Central memory CD8-positive, alpha-beta T cell (primary cell): Measurements from ENCODE around the gene GABRG3.

ENCODE experiments used
- ATAC-seq: fragments of 150-1000 bp; cut with Tn5 transposase; replicated peaks from 2 replicates; pipeline ENCODE4 v1.10.0; 2022; ENCODE audit warnings: mild to moderate bottlenecking, moderate FRiP score, moderate number of reproducible peaks; ENCODE audit not compliant: poor library complexity, severe bottlenecking; ENCODE audit errors: extremely low read depth
- DNase-seq, 2 donors: peaks; one replicate each; pipeline ENCODE4 v3.0.0; 2021; ENCODE audit warnings: low spot score in 2 of 2
- H3K27ac Mint-ChIP-seq: one replicate; pipeline ENCODE4 v1.8.0; 2022; ENCODE audit warnings: low read depth, mild to moderate bottlenecking, moderate library complexity, mixed read lengths
- H3K27me3 Mint-ChIP-seq: one replicate; pipeline ENCODE4 v1.8.0; 2022; ENCODE audit warnings: mixed read lengths
- H3K36me3 Mint-ChIP-seq: one replicate; pipeline ENCODE4 v1.8.0; 2022; ENCODE audit warnings: mild to moderate bottlenecking, moderate library complexity, mixed read lengths; ENCODE audit not compliant: insufficient read depth
- H3K4me1 Mint-ChIP-seq: one replicate; pipeline ENCODE4 v1.8.0; 2022; ENCODE audit warnings: mixed read lengths
- H3K4me3 Mint-ChIP-seq: one replicate; pipeline ENCODE4 v1.8.0; 2022; ENCODE audit warnings: mild to moderate bottlenecking, moderate library complexity, mixed read lengths
- H3K9me3 Mint-ChIP-seq: one replicate; pipeline ENCODE4 v1.8.0; 2022; ENCODE audit warnings: mixed read lengths

Gene GABRG3

DNA sequence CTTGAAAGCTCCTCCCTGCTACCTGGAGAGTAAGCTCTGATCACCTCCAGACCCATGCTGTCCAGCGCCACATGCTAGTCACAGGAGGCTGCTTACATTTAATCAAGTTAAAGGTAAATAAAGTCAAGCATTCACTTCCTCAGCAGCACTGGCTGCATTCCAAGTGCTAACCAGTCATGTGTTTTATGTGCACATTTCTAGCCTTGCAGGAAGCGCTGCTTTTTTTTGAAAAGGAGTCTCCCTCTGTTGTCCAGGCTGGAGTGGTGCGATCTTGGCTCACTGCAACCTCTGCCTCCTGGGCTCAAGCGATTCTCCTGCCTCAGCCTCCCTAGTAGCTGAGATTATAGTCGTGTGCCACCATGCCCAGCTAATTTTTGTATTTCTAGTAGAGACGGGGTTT lies 279.2 kb downstream of the GABRG3 start:
- no peaks in the 10 kb centered on the region for H3K27me3 Mint-ChIP-seq
- no peak for DNase-seq
- H3K9me3 Mint-ChIP-seq: peaks cover 11% of the 10 kb centered on the region
- no peak overlapping the region for H3K4me3 Mint-ChIP-seq
- H3K4me1 Mint-ChIP-seq: no peaks in the 10 kb centered on the region
- ATAC-seq: no peak
- no peaks in the 10 kb centered on the region for H3K36me3 Mint-ChIP-seq
- no peak overlapping the region for H3K27ac Mint-ChIP-seq

DNA sequence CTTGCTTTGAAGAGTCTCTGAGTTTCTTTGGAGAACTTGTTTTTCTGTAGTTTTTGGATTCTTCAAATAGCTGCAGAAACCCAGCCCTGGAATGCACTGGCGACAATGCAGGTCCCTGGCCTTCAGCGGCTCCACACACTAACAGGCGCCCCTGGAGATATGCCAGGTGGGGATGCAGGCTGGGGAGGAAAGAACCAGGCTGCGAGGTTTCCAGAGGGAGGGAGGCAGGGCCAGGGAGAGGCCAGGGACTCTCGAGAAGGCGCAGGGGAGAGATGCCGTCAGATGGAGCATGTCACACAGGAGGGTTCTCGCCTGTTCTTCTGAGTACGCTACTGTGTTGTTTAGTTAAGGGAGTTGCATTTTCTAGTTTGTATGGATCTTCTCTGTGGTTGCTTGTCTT lies 283.1 kb downstream of the GABRG3 start:
- Mint-ChIP-seq H3K27me3 (no peaks in the 10 kb centered on the region), H3K27ac (no peak overlapping the region), H3K36me3 (no peaks in the 10 kb centered on the region), H3K4me3 (no peak overlapping the region), H3K4me1 (no peaks in the 10 kb centered on the region), H3K9me3 (peaks cover 14% of the 10 kb centered on the region)
- no peak for DNase-seq
- no peak for ATAC-seq

DNA sequence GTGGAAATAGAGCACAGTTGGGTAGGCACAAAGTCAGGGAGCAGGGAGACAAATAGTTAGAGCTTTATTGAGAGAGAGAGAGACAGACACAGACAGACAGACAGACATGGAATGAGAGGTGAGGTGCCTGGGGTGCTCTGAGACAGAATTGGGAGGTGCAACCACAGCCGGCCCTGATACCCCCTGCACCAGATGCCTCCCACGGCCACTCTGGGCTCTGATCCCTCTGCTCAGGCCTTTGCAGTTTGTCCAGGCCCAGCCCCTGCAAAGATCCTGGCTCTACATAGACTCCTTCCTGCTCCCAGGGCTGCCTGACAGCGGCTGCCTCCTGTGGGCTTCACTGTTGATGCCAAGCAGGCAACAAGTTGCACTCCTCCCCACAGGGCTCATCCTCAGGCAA lies 283.8 kb downstream of the GABRG3 start:
- Mint-ChIP-seq H3K27me3 (no peaks in the 10 kb centered on the region), H3K27ac (no peak overlapping the region), H3K36me3 (no peaks in the 10 kb centered on the region), H3K4me3 (no peak overlapping the region), H3K4me1 (no peaks in the 10 kb centered on the region), H3K9me3 (peaks cover 19% of the 10 kb centered on the region)
- DNase-seq: no peak
- ATAC-seq: no peak

DNA sequence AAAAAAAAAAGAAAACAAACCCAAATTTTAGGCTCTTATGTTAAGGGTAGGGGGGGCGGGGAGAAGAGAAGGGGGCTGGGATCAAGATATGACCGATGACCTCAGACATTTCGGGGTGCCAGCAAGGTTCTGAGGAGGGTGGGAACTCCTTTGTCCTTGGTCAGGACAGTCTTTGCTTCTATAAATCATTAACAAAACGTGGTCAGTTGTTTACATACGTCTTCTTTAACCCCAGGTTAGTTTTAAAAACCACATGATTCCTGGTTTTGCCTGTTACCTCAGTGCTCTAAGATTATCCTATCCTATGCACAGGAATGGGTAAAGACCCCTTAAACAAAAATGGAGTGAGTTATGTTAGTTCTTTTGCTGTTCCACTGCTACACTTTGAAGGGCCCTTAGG lies 285.5 kb downstream of the GABRG3 start:
- Mint-ChIP-seq H3K4me3 (no peak overlapping the region), H3K36me3 (no peaks in the 10 kb centered on the region), H3K4me1 (no peaks in the 10 kb centered on the region), H3K9me3 (peaks cover 28% of the 10 kb centered on the region), H3K27me3 (no peaks in the 10 kb centered on the region), H3K27ac (no peak overlapping the region)
- DNase-seq (no peak), ATAC-seq (no peak)

DNA sequence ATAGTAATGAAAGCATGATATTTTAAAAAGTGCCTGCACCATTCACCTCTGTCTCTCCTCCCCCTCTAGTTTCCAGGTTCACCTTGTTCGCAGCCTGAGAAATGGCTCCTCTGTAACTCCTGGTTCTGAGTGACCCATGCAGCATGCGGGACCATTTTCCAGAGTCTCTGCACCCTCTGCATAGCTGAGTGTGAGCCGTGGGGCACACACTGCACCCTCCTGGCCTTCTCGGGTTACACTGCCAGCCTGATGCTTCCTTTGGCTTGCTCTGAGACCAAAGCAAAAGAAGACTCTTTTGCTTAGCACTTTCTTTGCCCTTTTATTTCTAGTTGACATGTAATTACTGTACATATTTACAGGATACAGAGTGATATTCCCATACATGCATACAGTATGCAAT lies 287.3 kb downstream of the GABRG3 start:
- Mint-ChIP-seq H3K4me3 (no peak overlapping the region), H3K4me1 (no peaks in the 10 kb centered on the region), H3K9me3 (peaks cover 34% of the 10 kb centered on the region), H3K27me3 (no peaks in the 10 kb centered on the region), H3K36me3 (no peaks in the 10 kb centered on the region), H3K27ac (no peak overlapping the region)
- ATAC-seq (no peak), DNase-seq (no peak)

DNA sequence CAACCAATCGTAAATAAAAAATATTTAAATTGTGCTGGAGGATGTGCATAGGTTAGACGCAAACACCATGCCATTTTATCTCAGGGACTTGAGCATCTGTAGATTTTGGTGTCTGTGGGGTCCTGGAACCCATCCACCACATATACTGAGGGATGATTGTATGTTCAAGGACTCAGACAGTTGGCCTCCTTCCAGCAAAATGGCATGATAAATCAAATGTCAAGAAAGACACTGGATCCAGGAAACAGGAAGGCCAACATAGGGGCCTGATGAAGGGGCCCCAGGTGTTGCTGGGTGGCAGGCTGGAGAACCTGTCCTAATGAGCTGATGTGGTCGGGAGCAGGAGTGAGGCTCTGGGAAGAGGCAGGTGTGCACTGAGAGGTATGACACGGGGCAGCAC lies 289.5 kb downstream of the GABRG3 start:
- DNase-seq (no peak), ATAC-seq (no peak)
- Mint-ChIP-seq H3K4me3 (no peak overlapping the region), H3K4me1 (no peaks in the 10 kb centered on the region), H3K27me3 (no peaks in the 10 kb centered on the region), H3K9me3 (peaks cover 33% of the 10 kb centered on the region), H3K36me3 (no peaks in the 10 kb centered on the region), H3K27ac (no peak overlapping the region)

DNA sequence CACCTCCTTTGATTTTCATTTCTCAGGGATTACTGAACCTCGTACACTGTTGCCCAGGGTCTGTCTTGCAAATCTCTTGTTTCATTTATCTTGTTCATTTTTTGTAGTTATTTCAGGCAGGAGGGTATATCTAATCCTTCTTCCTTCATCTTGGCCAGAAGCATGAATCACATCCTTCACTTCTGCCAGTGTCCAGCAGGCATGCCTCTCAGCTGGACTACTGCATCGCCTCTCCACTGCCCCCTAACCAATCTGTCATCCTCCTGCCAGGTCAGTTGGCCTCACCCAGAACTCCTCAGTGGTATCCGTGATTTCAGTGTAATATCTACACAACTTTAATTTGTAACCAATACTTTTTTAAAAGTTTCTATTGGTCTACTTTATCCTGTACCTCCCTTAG lies 297.9 kb downstream of the GABRG3 start:
- Mint-ChIP-seq H3K4me3 (no peak overlapping the region), H3K4me1 (no peaks in the 10 kb centered on the region), H3K9me3 (peaks cover 32% of the 10 kb centered on the region), H3K27me3 (no peaks in the 10 kb centered on the region), H3K27ac (no peak overlapping the region), H3K36me3 (no peaks in the 10 kb centered on the region)
- ATAC-seq: no peak
- DNase-seq: no peak

DNA sequence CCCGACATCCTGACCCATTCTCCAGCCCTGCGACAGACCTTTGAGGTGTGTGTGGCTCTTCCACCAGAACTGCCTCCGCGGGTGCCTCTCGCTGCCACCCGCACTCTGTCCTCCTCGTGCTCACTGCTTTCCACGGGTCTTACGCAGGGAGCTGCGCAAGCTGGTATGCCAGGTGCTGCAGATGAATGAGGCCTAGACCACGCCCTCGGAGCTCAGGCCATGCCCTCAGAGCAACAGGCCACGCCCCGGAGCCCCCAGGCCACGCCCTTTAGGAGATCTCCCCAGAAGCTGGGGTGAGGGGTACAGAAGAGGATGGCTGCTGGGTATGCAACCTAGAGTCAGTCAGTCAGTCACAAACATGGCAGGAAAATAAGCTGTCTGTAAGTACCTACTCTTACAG lies 300.3 kb downstream of the GABRG3 start:
- H3K36me3 Mint-ChIP-seq: no peaks in the 10 kb centered on the region
- H3K4me3 Mint-ChIP-seq: no peak overlapping the region
- ATAC-seq: no peak
- DNase-seq: no peak
- H3K4me1 Mint-ChIP-seq: no peaks in the 10 kb centered on the region
- no peak overlapping the region for H3K27ac Mint-ChIP-seq
- peaks cover 32% of the 10 kb centered on the region for H3K9me3 Mint-ChIP-seq
- no peaks in the 10 kb centered on the region for H3K27me3 Mint-ChIP-seq

DNA sequence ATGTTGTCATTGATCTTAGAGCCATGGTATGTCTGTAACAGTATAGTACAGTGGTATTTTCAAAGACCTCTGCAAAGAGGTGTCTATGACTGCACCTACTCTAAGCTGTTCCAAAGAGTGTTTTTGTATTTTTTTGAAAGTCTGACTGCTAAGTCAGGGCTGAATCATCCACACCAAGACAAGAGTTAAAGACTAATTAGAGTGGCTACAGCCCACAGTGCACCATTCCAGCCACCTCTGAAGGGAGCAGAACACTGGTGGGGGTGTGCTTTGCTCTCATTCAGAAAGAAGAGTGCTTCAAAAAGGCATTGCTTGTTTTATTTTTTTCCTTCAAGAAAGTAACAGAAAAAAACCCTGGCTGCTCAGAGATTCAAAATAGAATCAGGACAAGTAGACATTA lies 301.4 kb downstream of the GABRG3 start:
- no peaks in the 10 kb centered on the region for H3K4me1 Mint-ChIP-seq
- H3K27me3 Mint-ChIP-seq: no peaks in the 10 kb centered on the region
- H3K4me3 Mint-ChIP-seq: no peak overlapping the region
- ATAC-seq (no peak), DNase-seq (no peak)
- H3K27ac Mint-ChIP-seq: no peak overlapping the region
- no peaks in the 10 kb centered on the region for H3K36me3 Mint-ChIP-seq
- peaks cover 32% of the 10 kb centered on the region for H3K9me3 Mint-ChIP-seq

DNA sequence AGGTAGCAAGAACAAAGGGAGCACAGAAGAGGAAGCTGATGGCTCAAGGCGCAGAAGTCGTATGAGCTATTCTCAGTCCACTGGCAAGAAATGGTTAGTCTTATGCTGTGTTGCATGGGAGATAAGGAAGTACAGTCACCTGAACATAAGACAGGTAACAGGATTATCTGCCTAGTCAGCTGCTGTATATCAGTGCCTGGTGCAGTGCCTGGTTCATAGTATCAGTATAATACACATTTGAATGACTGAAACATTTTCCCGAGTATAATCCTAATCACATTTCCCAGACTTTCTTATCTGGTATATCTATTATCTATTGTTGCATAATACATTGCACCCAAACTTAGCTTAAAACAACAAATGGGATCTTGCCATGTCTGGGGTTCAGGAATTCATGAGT lies 302.5 kb downstream of the GABRG3 start:
- peaks cover 32% of the 10 kb centered on the region for H3K9me3 Mint-ChIP-seq
- no peak for ATAC-seq

DNA sequence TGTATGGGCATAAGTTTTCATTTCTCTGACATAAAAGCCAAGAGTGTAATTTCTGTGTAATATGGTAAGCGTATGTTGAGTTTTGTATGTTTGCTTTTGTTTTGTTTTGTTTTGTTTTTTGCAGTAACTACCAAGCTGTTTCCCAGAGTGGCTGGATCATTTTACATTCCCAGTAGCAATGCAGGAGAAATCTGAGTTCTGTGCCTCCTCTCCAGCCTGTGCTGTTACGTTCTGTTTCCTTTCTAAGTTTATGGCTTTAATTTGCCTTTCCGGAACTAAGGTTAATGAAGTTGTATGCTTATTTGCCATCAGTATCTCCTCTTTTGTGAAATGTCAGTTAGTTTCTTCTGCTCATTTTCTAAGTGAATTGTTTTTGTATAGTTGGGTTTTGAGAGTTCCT lies 307.8 kb downstream of the GABRG3 start:
- ATAC-seq: no peak
- peaks cover 16% of the 10 kb centered on the region for H3K9me3 Mint-ChIP-seq
- no peak overlapping the region for H3K27ac Mint-ChIP-seq
- peaks cover 1% of the 10 kb centered on the region for H3K36me3 Mint-ChIP-seq
- no peak overlapping the region for H3K4me3 Mint-ChIP-seq
- no peak for DNase-seq
- H3K27me3 Mint-ChIP-seq: no peaks in the 10 kb centered on the region
- H3K4me1 Mint-ChIP-seq: no peaks in the 10 kb centered on the region

More for the DNA sequence above, 302.5 kb downstream of the GABRG3 start:
- no peaks in the 10 kb centered on the region for H3K4me1 Mint-ChIP-seq
- DNase-seq: no peak
- H3K27me3 Mint-ChIP-seq: no peaks in the 10 kb centered on the region
- H3K4me3 Mint-ChIP-seq: no peak overlapping the region
- H3K27ac Mint-ChIP-seq: no peak overlapping the region
- no peaks in the 10 kb centered on the region for H3K36me3 Mint-ChIP-seq

DNA sequence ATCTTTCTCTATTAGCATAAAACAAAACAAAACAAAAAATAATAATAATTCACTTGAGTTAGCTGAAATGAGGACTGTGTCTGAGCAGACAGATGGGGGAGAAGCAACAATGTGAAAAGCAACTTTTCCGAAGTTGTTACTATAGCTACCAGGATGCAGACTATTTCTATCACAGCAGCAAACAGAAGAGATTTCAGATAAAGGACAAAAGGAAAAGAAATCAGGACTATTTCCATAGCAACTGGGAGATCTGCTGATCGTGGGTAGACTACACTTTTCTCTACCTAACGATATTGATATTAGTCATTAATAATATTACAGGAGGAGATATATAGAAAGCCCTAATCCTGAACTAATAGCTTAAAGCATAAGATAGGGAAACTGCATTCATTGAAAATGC lies 321.7 kb downstream of the GABRG3 start:
- no peak overlapping the region for H3K27ac Mint-ChIP-seq
- H3K4me3 Mint-ChIP-seq: no peak overlapping the region
- H3K36me3 Mint-ChIP-seq: no peaks in the 10 kb centered on the region
- no peaks in the 10 kb centered on the region for H3K27me3 Mint-ChIP-seq
- H3K4me1 Mint-ChIP-seq: no peaks in the 10 kb centered on the region
- peaks cover 6% of the 10 kb centered on the region for H3K9me3 Mint-ChIP-seq
- ATAC-seq (no peak), DNase-seq (no peak)

DNA sequence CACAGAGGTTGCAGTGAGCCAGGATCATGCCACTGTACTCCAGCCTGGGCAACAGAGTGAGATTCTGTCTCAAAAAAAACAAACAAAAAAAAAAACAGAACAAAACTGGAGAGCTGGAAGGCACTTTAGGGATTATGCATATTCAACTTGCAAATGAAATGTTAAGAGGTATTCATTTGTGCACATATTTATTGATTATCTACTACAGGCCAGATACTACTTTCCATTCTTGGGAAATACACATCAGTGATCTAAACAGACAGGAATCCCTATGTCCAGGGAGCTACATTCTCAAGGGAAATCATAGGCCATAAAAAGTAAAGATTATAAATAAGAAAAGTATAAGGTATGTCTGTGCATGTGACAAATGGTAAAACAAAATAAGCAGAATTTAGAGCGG lies 322.6 kb downstream of the GABRG3 start:
- DNase-seq: no peak
- ATAC-seq: no peak
- Mint-ChIP-seq H3K9me3 (peaks cover 12% of the 10 kb centered on the region), H3K4me3 (no peak overlapping the region), H3K27ac (no peak overlapping the region), H3K27me3 (no peaks in the 10 kb centered on the region), H3K36me3 (no peaks in the 10 kb centered on the region), H3K4me1 (no peaks in the 10 kb centered on the region)

DNA sequence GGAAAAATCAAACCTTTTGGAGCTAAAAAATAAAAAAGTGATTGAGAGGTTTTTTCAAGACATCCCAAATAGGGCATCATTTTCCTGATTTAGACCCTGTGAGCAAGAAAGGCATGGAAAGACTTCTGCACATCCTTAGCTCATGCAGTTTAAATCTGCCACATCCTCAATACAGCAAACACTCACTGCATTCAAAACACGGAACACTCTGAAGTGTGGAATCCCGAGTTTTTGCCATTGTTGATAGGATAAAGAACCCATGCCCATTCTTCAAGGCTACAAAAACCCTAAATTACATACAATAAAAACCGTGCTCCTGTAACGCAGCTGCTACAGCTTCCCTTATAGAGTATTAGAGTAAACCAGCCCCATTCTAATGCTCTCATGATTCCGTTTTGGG lies 346.8 kb downstream of the GABRG3 start:
- ATAC-seq: no peak
- H3K4me1 Mint-ChIP-seq: no peaks in the 10 kb centered on the region
- peaks cover 2% of the 10 kb centered on the region for H3K36me3 Mint-ChIP-seq
- H3K27me3 Mint-ChIP-seq: no peaks in the 10 kb centered on the region
- peaks cover 11% of the 10 kb centered on the region for H3K9me3 Mint-ChIP-seq
- no peak overlapping the region for H3K4me3 Mint-ChIP-seq
- no peak overlapping the region for H3K27ac Mint-ChIP-seq
- DNase-seq: no peak
